ENCODE measurements around the gene LTBP2.
A peak's percentile ranks its signal among the peaks of the same experiment; 100 is the strongest.

The LTBP2 gene

DNA sequence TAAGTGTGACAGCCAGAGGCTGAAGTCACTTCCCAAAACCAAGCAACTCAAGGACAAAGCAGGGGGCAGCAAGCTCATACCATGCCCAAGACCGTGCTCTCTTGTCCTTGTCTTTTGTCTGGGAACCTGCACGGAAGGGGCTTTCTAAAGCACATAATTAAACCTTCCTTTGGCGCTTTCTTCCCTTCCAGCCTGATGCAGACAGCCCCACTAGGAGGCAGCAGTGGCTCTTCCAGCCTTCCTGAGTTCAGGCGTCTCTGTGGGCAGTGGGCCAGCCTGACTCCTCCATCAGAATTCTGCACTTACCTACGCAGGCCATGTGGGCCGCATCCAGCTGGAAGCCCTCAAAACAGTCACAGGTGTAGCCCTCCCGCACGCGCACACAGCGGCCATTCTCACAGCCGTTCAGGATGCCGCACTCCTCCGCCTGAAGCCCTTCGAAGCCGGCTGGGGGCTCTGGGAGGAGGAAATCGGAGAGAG, 110.9 kb downstream of the LTBP2 start:
- Histone ChIP-seq H3K4me1 (ENCODE audit: control insufficient read depth, insufficient read depth, low read length) (no peaks in the 10 kb centered on the region), H3K27ac (ENCODE audit: extremely low read depth, low read depth, low read length) (no peak overlapping the region), H3K36me3 (ENCODE audit: control insufficient read depth in 2 of 2, insufficient read depth in 1 of 2, low read length in 2 of 2) (peaks cover 2 to 3% of the 10 kb centered on the region in 2 experiments; a peak in 2 of 3 replicates), H3K9me3 (ENCODE audit: control insufficient read depth, insufficient read depth, low read depth, low read length) (no peaks in the 10 kb centered on the region), H3K4me3 (ENCODE audit: low read depth, low read length) (no peak overlapping the region)
- POLR2A ChIA-PET = no interaction called here
- CTCF ChIA-PET = interaction anchor here (0.6 to 3.3 kb wide), 6 partner anchors 14 to 283 kb away, joined by 3 to 12 read pairs (median 4); no protein-coding TSS in a partner anchor
- TF ChIP-seq ZBTB20 (tag by site-specific recombination; IDR thresholded peaks at IDR 0.05) (no peak), ZFHX2 (tag by site-specific recombination; conservative IDR thresholded peaks at IDR 0.05) (peak; percentile 75), ZNF654 (tag by site-specific recombination; IDR thresholded peaks at IDR 0.05; ENCODE audit: low read depth) (peak; percentile 73), BCL11B (tag by site-specific recombination; IDR thresholded peaks at IDR 0.05; ENCODE audit: low read depth) (no peak), EGR2 (tag by site-specific recombination; IDR thresholded peaks at IDR 0.05; ENCODE audit: low read depth) (peak; percentile 72), SP7 (tag by site-specific recombination; IDR thresholded peaks at IDR 0.05) (no peak)
- TF ChIP-seq, protein P1, sequence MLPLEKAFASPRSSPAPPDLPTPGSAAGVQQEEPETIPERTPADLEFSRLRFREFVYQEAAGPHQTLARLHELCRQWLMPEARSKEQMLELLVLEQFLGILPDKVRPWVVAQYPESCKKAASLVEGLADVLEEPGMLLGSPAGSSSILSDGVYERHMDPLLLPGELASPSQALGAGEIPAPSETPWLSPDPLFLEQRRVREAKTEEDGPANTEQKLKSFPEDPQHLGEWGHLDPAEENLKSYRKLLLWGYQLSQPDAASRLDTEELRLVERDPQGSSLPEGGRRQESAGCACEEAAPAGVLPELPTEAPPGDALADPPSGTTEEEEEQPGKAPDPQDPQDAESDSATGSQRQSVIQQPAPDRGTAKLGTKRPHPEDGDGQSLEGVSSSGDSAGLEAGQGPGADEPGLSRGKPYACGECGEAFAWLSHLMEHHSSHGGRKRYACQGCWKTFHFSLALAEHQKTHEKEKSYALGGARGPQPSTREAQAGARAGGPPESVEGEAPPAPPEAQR (tag by site-specific recombination; IDR thresholded peaks at IDR 0.05) = no peak

DNA sequence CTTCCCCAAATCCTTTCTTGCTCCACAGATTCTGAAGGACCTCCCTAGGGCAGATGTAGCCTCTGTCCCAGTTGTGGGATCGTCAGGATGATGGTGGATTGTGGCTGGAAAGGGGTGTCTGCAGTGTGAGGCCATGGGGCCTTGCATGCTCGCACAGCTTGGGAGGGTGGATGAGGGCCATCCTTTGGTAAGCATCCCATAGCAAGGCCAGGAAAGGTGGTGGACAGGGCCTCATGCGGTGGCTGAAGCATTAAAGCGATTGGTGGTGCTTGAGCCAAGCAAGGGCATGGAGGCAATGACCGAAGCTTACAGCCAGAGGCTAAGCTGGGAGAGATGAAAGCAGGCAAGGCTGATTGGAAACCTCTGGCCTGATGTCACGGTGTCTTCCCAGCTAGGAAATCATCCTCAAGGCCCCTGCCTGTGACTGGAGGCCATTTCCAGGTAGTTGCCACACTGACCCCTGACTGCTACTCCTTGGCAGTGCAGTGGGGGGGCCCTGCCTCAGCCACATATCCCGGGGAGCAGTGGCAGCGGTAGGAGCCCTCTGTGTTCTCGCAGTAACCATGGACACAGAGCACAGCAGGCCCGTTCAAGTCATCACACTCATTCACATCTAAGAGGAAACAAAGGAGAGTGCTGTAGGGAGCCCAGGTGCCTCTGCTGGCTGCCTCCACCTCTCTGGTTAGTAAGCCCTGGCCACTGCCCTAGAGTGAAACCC, 111.5 kb downstream of the LTBP2 start:
- ChIA-PET CTCF (interaction anchor here (0.6 to 3.3 kb wide), 6 partner anchors 15 to 337 kb away, joined by 3 to 12 read pairs (median 4); no protein-coding TSS in a partner anchor), POLR2A (no interaction called here)
- H3K36me3 ChIP-seq (ENCODE audit: control insufficient read depth in 2 of 2, insufficient read depth in 1 of 2, low read length in 2 of 2) = peaks cover 3 to 6% of the 10 kb centered on the region in 2 experiments; a peak in 2 of 3 replicates
- no peaks in the 10 kb centered on the region for H3K9me3 ChIP-seq (ENCODE audit: control insufficient read depth, insufficient read depth, low read depth, low read length)
- TF ChIP-seq, protein P2, sequence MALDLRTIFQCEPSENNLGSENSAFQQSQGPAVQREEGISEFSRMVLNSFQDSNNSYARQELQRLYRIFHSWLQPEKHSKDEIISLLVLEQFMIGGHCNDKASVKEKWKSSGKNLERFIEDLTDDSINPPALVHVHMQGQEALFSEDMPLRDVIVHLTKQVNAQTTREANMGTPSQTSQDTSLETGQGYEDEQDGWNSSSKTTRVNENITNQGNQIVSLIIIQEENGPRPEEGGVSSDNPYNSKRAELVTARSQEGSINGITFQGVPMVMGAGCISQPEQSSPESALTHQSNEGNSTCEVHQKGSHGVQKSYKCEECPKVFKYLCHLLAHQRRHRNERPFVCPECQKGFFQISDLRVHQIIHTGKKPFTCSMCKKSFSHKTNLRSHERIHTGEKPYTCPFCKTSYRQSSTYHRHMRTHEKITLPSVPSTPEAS (tag by site-specific recombination; IDR thresholded peaks at IDR 0.05) = no peak
- TF ChIP-seq ZNF571 (tag by site-specific recombination; IDR thresholded peaks at IDR 0.05) (no peak), ZNF791 (tag by site-specific recombination; IDR thresholded peaks at IDR 0.05) (no peak), ZIC2 (tag by site-specific recombination; IDR thresholded peaks at IDR 0.05) (peak; percentile 88), ZNF776 (tag by site-specific recombination; IDR thresholded peaks at IDR 0.05; ENCODE audit: borderline replicate concordance) (no peak), ZFHX2 (tag by site-specific recombination; conservative IDR thresholded peaks at IDR 0.05) (no peak)
- TF ChIP-seq, protein P3, sequence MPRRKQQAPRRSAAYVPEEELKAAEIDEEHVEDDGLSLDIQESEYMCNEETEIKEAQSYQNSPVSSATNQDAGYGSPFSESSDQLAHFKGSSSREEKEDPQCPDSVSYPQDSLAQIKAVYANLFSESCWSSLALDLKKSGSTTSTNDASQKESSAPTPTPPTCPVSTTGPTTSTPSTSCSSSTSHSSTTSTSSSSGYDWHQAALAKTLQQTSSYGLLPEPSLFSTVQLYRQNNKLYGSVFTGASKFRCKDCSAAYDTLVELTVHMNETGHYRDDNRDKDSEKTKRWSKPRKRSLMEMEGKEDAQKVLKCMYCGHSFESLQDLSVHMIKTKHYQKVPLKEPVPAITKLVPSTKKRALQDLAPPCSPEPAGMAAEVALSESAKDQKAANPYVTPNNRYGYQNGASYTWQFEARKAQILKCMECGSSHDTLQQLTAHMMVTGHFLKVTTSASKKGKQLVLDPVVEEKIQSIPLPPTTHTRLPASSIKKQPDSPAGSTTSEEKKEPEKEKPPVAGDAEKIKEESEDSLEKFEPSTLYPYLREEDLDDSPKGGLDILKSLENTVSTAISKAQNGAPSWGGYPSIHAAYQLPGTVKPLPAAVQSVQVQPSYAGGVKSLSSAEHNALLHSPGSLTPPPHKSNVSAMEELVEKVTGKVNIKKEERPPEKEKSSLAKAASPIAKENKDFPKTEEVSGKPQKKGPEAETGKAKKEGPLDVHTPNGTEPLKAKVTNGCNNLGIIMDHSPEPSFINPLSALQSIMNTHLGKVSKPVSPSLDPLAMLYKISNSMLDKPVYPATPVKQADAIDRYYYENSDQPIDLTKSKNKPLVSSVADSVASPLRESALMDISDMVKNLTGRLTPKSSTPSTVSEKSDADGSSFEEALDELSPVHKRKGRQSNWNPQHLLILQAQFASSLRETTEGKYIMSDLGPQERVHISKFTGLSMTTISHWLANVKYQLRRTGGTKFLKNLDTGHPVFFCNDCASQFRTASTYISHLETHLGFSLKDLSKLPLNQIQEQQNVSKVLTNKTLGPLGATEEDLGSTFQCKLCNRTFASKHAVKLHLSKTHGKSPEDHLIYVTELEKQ (tag by site-specific recombination; IDR thresholded peaks at IDR 0.05; ENCODE audit: borderline replicate concordance) = no peak
- H3K27ac ChIP-seq (ENCODE audit: extremely low read depth, low read depth, low read length) = no peak overlapping the region
- H3K4me1 ChIP-seq (ENCODE audit: control insufficient read depth, insufficient read depth, low read length) = no peaks in the 10 kb centered on the region
- no peak overlapping the region for H3K4me3 ChIP-seq (ENCODE audit: low read depth, low read length)

DNA sequence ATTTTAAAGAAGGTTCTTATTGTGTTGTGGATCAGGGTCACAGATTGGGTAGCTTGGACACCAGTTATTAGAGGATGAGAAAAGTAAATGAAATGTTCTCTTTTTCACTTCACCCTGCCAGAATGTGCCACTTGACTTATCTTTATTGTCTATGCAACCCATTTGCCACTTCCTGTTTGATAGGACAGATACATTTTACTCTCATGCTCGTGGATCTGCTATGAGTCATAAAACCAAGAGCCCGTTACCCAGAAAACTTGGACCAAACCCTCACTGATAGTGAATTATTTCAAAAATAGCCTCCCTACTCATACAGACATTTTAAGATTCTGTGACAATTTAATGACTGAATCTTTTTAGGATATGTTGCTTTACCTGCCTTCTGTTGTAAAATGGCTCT, 116.7 kb downstream of the LTBP2 start:
- no peak overlapping the region for H3K27ac ChIP-seq (ENCODE audit: extremely low read depth, low read depth, low read length)
- no peak overlapping the region for H3K4me3 ChIP-seq (ENCODE audit: low read depth, low read length)
- ChIA-PET CTCF (interaction anchor here (0.7 to 0.8 kb wide), 2 partner anchors 13 to 191 kb away, joined by 3 read pairs; no protein-coding TSS in a partner anchor), POLR2A (no interaction called here)
- H3K9me3 ChIP-seq (ENCODE audit: control insufficient read depth, insufficient read depth, low read depth, low read length) = no peaks in the 10 kb centered on the region
- H3K4me1 ChIP-seq (ENCODE audit: control insufficient read depth, insufficient read depth, low read length) = peaks cover 16% of the 10 kb centered on the region
- peaks cover 3 to 6% of the 10 kb centered on the region in 2 experiments; a peak in 2 of 3 replicates for H3K36me3 ChIP-seq (ENCODE audit: control insufficient read depth in 2 of 2, insufficient read depth in 1 of 2, low read length in 2 of 2)
- TF ChIP-seq HOXD13 (CRISPR knock-in tag; IDR thresholded peaks at IDR 0.05; ENCODE audit: borderline replicate concordance) (no peak), ZIC2 (tag by site-specific recombination; IDR thresholded peaks at IDR 0.05) (no peak), HOXC10 (CRISPR knock-in tag; IDR thresholded peaks at IDR 0.05) (no peak), ZNF701 (tag by site-specific recombination; IDR thresholded peaks at IDR 0.05) (no peak), ZXDB (tag by site-specific recombination; IDR thresholded peaks at IDR 0.05) (0 out of 2 replicates have a peak, but pooled peaks have one; percentile 19), ZNF510 (tag by site-specific recombination; IDR thresholded peaks at IDR 0.05; ENCODE audit: insufficient replicate concordance) (no peak), ZNF433 (tag by site-specific recombination; IDR thresholded peaks at IDR 0.05; ENCODE audit: low read depth) (no peak), ZNF138 (tag by site-specific recombination; IDR thresholded peaks at IDR 0.05; ENCODE audit: borderline replicate concordance) (no peak), ZNF561 (tag by site-specific recombination; IDR thresholded peaks at IDR 0.05; ENCODE audit: borderline replicate concordance) (no peak), SETDB1 (IDR thresholded peaks at IDR 0.05; ENCODE audit: insufficient read length, low read length) (no peak), FEZF1 (tag by site-specific recombination; IDR thresholded peaks at IDR 0.05) (0 out of 2 replicates have a peak, but pooled peaks have one; percentile 32)
- TF ChIP-seq, protein P4, sequence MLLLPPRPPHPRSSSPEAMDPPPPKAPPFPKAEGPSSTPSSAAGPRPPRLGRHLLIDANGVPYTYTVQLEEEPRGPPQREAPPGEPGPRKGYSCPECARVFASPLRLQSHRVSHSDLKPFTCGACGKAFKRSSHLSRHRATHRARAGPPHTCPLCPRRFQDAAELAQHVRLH (tag by site-specific recombination; IDR thresholded peaks at IDR 0.05) = no peak
